NCI-H748 treated with DMSO at 0.1 percent for 48 hours (cell line): ENCODE data around the gene FOXL3.
"Not testable (repeated sequence)": the region's sequence is repeated elsewhere in the genome, so short reads cannot be mapped to it uniquely, and the experiment has no call there.

Experiments used
- DNase-seq: peaks from one replicate; lab custom pipeline; 2025; lab: John Stamatoyannopoulos, UW

The FOXL3 gene

GRCh38 chr7:289209-289755 is 688 bp upstream of the FOXL3 start:
- no peak for DNase-seq

GRCh38 chr7:290554-291372 is 793 bp downstream of the FOXL3 start:
- DNase-seq = no peak

GRCh38 chr7:291373-292092 is 1.6 kb downstream of the FOXL3 start:
- no peak for DNase-seq

GRCh38 chr7:292226-292625 is 2.3 kb downstream of the FOXL3 start:
- no peak for DNase-seq

GRCh38 chr7:292826-293225 is 2.9 kb downstream of the FOXL3 start:
- DNase-seq = no peak

- no peak for DNase-seq
Measured at GRCh38 chr7:293681-294439, 3.9 kb downstream of the FOXL3 start.

- no peak for DNase-seq
Measured at GRCh38 chr7:294440-295154, 4.6 kb downstream of the FOXL3 start.

GRCh38 chr7:295155-296154 is 5.5 kb downstream of the FOXL3 start:
- no peak for DNase-seq

GRCh38 chr7:296373-296945 is 6.5 kb downstream of the FOXL3 start:
- no peak for DNase-seq

GRCh38 chr7:297141-297540 is 7.2 kb downstream of the FOXL3 start:
- DNase-seq = not testable (repeated sequence)

GRCh38 chr7:297611-298374 is 7.8 kb downstream of the FOXL3 start:
- no peak for DNase-seq

GRCh38 chr7:298375-298702 is 8.4 kb downstream of the FOXL3 start:
- DNase-seq = no peak

- DNase-seq = no peak
Measured at GRCh38 chr7:298743-299142, 8.8 kb downstream of the FOXL3 start.

GRCh38 chr7:299169-299568 is 9.2 kb downstream of the FOXL3 start:
- no peak for DNase-seq

- DNase-seq = no peak
Measured at GRCh38 chr7:299628-300027, 9.7 kb downstream of the FOXL3 start.

GRCh38 chr7:300048-300447 is 10.1 kb downstream of the FOXL3 start:
- DNase-seq = no peak

- no peak for DNase-seq
Measured at GRCh38 chr7:300546-301290, 10.7 kb downstream of the FOXL3 start.

GRCh38 chr7:301291-302053 is 11.5 kb downstream of the FOXL3 start:
- no peak for DNase-seq
